Islet of Langerhans (tissue), 1 donor: ENCODE results near the gene FCHO1.

Experiments
- FAIRE-seq: peaks from one replicate; lab custom pipeline; 2011; peaks lifted over from hg19 to GRCh38; lab: Jason Lieb, UNC

The FCHO1 gene

GRCh38 chr19:17751103-17751911, at the start of gene FCHO1:
Gene FCHO1 (plus strand): TSS chr19:17751477. CDS start chr19:17755165, 3,688 bp downstream.
- no peak for FAIRE-seq

- FAIRE-seq, result no peak
These were observed 47.3 kb upstream of the FCHO1 start for GRCh38 chr19:17703824-17704463.

GRCh38 chr19:17706750-17707181, 44.5 kb upstream of the FCHO1 start:
- FAIRE-seq, result no peak

- no peak for FAIRE-seq
These were observed 39.4 kb upstream of the FCHO1 start for GRCh38 chr19:17711851-17712250.

- FAIRE-seq, result no peak
These were observed 34.9 kb upstream of the FCHO1 start for GRCh38 chr19:17716309-17716929.

GRCh38 chr19:17718550-17718946, 32.7 kb upstream of the FCHO1 start:
- no peak for FAIRE-seq

GRCh38 chr19:17718947-17719711, 32.1 kb upstream of the FCHO1 start, which contains the start of gene MAP1S:
Gene MAP1S (plus strand): TSS chr19:17719480. CDS start chr19:17719503, 23 bp downstream.
- no peak for FAIRE-seq

GRCh38 chr19:17719730-17720400, 31.4 kb upstream of the FCHO1 start:
- FAIRE-seq, result no peak

GRCh38 chr19:17720440-17720839, 30.8 kb upstream of the FCHO1 start:
- FAIRE-seq, result no peak

GRCh38 chr19:17721111-17721628, 30.1 kb upstream of the FCHO1 start:
- FAIRE-seq, result no peak

GRCh38 chr19:17721821-17722220, 29.5 kb upstream of the FCHO1 start:
- no peak for FAIRE-seq

GRCh38 chr19:17722655-17723240, 28.5 kb upstream of the FCHO1 start:
- no peak for FAIRE-seq

GRCh38 chr19:17724655-17725054, 26.6 kb upstream of the FCHO1 start:
- FAIRE-seq, result no peak

- no peak for FAIRE-seq
These were observed 25.7 kb upstream of the FCHO1 start for GRCh38 chr19:17725422-17726078.

- FAIRE-seq, result no peak
These were observed 25.0 kb upstream of the FCHO1 start for GRCh38 chr19:17726136-17726741.

GRCh38 chr19:17726964-17727773, 24.1 kb upstream of the FCHO1 start:
- no peak for FAIRE-seq

- FAIRE-seq, result no peak
These were observed 23.4 kb upstream of the FCHO1 start for GRCh38 chr19:17727843-17728242.

GRCh38 chr19:17733127-17733526, 18.1 kb upstream of the FCHO1 start:
- no peak for FAIRE-seq

GRCh38 chr19:17734146-17734545, 17.1 kb upstream of the FCHO1 start:
- FAIRE-seq, result no peak
